Ascending aorta (tissue), 2 donors: ENCODE data around the gene TMEM60. TPM values are rescaled to one million over a fixed set of nuclear protein-coding genes. Genes with fewer than 3 reads are reported as not detected.
"Not testable (repeated sequence)": the region's sequence is repeated elsewhere in the genome, so short reads cannot be mapped to it uniquely, and the experiment has no call there.

ENCODE experiments used
- DNase-seq, 2 donors: peaks; one replicate each; pipeline ENCODE4 v3.0.0-alpha.2; 2019; ENCODE audit warnings: low spot score in 2 of 2
- H3K27ac ChIP-seq, 2 donors: fragments of 200-600 bp; sonication (generic); one replicate each; pipeline ENCODE4 v1.5.1; 2016 to 2017; ENCODE audit warnings: mild to moderate bottlenecking in 1 of 2
- H3K27me3 ChIP-seq: fragments of 200-600 bp; sonication (generic); one replicate; pipeline ENCODE4 v1.5.1; 2017
- H3K36me3 ChIP-seq, 2 donors: fragments of 200-600 bp; sonication (generic); one replicate each; pipeline ENCODE4 v1.5.1; 2016
- H3K4me1 ChIP-seq, 2 donors: fragments of 200-600 bp; sonication (generic); one replicate each; pipeline ENCODE4 v1.5.1; 2016 to 2017; ENCODE audit warnings: mild to moderate bottlenecking in 1 of 2
- H3K4me3 ChIP-seq, 2 donors: fragments of 200-600 bp; sonication (generic); one replicate each; pipeline ENCODE4 v1.5.1; 2016 to 2017; ENCODE audit warnings: mild to moderate bottlenecking in 1 of 2
- H3K9me3 ChIP-seq, 2 donors: fragments of 200-600 bp; sonication (generic); one replicate each; pipeline ENCODE4 v1.5.1; 2016
- CTCF ChIP-seq, 3 experiments: fragments of 200-600 bp in 2 of 3; fragments of 450-650 bp in 1 of 3; sonication (generic) in 2 of 3; IDR thresholded peaks; one replicate each; pipeline ENCODE4 v1.5.1; 2016 to 2019; ENCODE audit warnings: antibody characterized with exemption in 3 of 3, mild to moderate bottlenecking in 1 of 3, moderate library complexity in 1 of 3
- intact Hi-C: fragments of 100-400 bp; cut with DNase I; formaldehyde crosslinking; loops from one replicate; pipeline ENCODE4 v1.15.1; 2023
- total RNA-seq: library from RNA; depleted of rRNA; stranded (reverse); fragments of >200 nt; gene quantifications from one replicate; pipeline ENCODE4 v1.1.0, GENCODE V29; 2016

TMEM60 gene
- total RNA-seq, 1 donor from 2014 or later: not detected

- H3K4me3 ChIP-seq: no peak overlapping the region
- H3K9me3 ChIP-seq: no peaks in the 10 kb centered on the region
- no peak for TF ChIP-seq CTCF (IDR thresholded peaks at IDR 0.05)
- intact Hi-C loops: no loop called here
- peaks cover 0 to 4% of the 10 kb centered on the region in 2 donors for H3K36me3 ChIP-seq
- no peaks in the 10 kb centered on the region for H3K27me3 ChIP-seq
- no peak for DNase-seq
- H3K4me1 ChIP-seq: no peaks in the 10 kb centered on the region
- H3K27ac ChIP-seq: no peak overlapping the region
These were observed 12.2 kb downstream of the TMEM60 start for GRCh38 chr7:77786018-77786417.

- H3K36me3 ChIP-seq, H3K27ac ChIP-seq, H3K4me3 ChIP-seq, intact Hi-C loops, H3K4me1 ChIP-seq, H3K9me3 ChIP-seq, H3K27me3 ChIP-seq, DNase-seq: not testable (repeated sequence)
These were observed 13.8 kb downstream of the TMEM60 start for GRCh38 chr7:77784426-77784825.

- intact Hi-C loops: no loop called here
- H3K4me1 ChIP-seq: no peaks in the 10 kb centered on the region
- H3K36me3 ChIP-seq: peaks cover 3 to 11% of the 10 kb centered on the region in 2 donors
- no peak overlapping the region for H3K4me3 ChIP-seq
- no peaks in the 10 kb centered on the region for H3K27me3 ChIP-seq
- no peak for TF ChIP-seq CTCF (IDR thresholded peaks at IDR 0.05)
- DNase-seq: no peak
- no peak overlapping the region for H3K27ac ChIP-seq
- H3K9me3 ChIP-seq: no peaks in the 10 kb centered on the region
These were observed 14.7 kb downstream of the TMEM60 start for GRCh38 chr7:77783545-77783944.

GRCh38 chr7:77783111-77783510 is 15.1 kb downstream of the TMEM60 start:
- Histone ChIP-seq H3K27me3 (no peaks in the 10 kb centered on the region), H3K9me3 (no peaks in the 10 kb centered on the region), H3K4me1 (no peaks in the 10 kb centered on the region), H3K4me3 (no peak overlapping the region), H3K36me3 (peaks cover 6 to 14% of the 10 kb centered on the region in 2 donors), H3K27ac (no peak overlapping the region)
- DNase-seq: no peak
- intact Hi-C loops: no loop called here
- TF ChIP-seq CTCF (IDR thresholded peaks at IDR 0.05): no peak

GRCh38 chr7:77782383-77782782 is 15.9 kb downstream of the TMEM60 start:
- peaks cover 6 to 14% of the 10 kb centered on the region in 2 donors for H3K36me3 ChIP-seq
- intact Hi-C loops: no loop called here
- DNase-seq: no peak
- no peak overlapping the region for H3K4me3 ChIP-seq
- H3K9me3 ChIP-seq: no peaks in the 10 kb centered on the region
- H3K27ac ChIP-seq: no peak overlapping the region
- H3K27me3 ChIP-seq: no peaks in the 10 kb centered on the region
- no peak for TF ChIP-seq CTCF (IDR thresholded peaks at IDR 0.05)
- H3K4me1 ChIP-seq: no peaks in the 10 kb centered on the region

- no peaks in the 10 kb centered on the region for H3K4me1 ChIP-seq
- H3K36me3 ChIP-seq: peaks cover 13 to 31% of the 10 kb centered on the region in 2 donors
- no peak overlapping the region for H3K4me3 ChIP-seq
- no peaks in the 10 kb centered on the region for H3K9me3 ChIP-seq
- intact Hi-C loops: no loop called here
- DNase-seq: no peak
- TF ChIP-seq CTCF (IDR thresholded peaks at IDR 0.05): no peak
- H3K27ac ChIP-seq: no peak overlapping the region
- no peaks in the 10 kb centered on the region for H3K27me3 ChIP-seq
These were observed 19.7 kb downstream of the TMEM60 start for GRCh38 chr7:77778535-77778934.
